ENCODE results near the gene ASB7.

The ASB7 gene

GRCh38 chr15:100628746-100629145 is 26.4 kb downstream of the ASB7 start:
- TF ChIP-seq REST (IDR thresholded peaks at IDR 0.05; ENCODE audit: insufficient read depth in 1 of 2, low read depth in 2 of 2, low read length in 2 of 2) (no peak), SIN3A (IDR thresholded peaks at IDR 0.05; ENCODE audit: borderline replicate concordance, insufficient read depth, low read length) (no peak), TAF1 (IDR thresholded peaks at IDR 0.05; ENCODE audit: borderline replicate concordance, insufficient read depth, low read length) (no peak), POLR2AphosphoS5 (IDR thresholded peaks at IDR 0.05; ENCODE audit: low read depth, low read length) (no peak), FOXP2 (optimal IDR thresholded peaks at IDR 0.05; ENCODE audit: borderline replicate concordance, extremely low read depth, extremely low read length, insufficient read depth) (no peak)

GRCh38 chr15:100631831-100632230 is 29.4 kb downstream of the ASB7 start:
- TF ChIP-seq REST (IDR thresholded peaks at IDR 0.05; ENCODE audit: insufficient read depth in 1 of 2, low read depth in 2 of 2, low read length in 2 of 2) (no peak), POLR2AphosphoS5 (IDR thresholded peaks at IDR 0.05; ENCODE audit: low read depth, low read length) (no peak), TAF1 (IDR thresholded peaks at IDR 0.05; ENCODE audit: borderline replicate concordance, insufficient read depth, low read length) (no peak), FOXP2 (optimal IDR thresholded peaks at IDR 0.05; ENCODE audit: borderline replicate concordance, extremely low read depth, extremely low read length, insufficient read depth) (no peak), SIN3A (IDR thresholded peaks at IDR 0.05; ENCODE audit: borderline replicate concordance, insufficient read depth, low read length) (no peak)

- no peak for TF ChIP-seq REST (IDR thresholded peaks at IDR 0.05; ENCODE audit: insufficient read depth in 1 of 2, low read depth in 2 of 2, low read length in 2 of 2)
- TF ChIP-seq SIN3A (IDR thresholded peaks at IDR 0.05; ENCODE audit: borderline replicate concordance, insufficient read depth, low read length): no peak
Measured at GRCh38 chr15:100633763-100634075, 31.3 kb downstream of the ASB7 start.

GRCh38 chr15:100635406-100636071 is 33.1 kb downstream of the ASB7 start:
- TF ChIP-seq TAF1 (IDR thresholded peaks at IDR 0.05; ENCODE audit: borderline replicate concordance, insufficient read depth, low read length): no peak
- TF ChIP-seq FOXP2 (optimal IDR thresholded peaks at IDR 0.05; ENCODE audit: borderline replicate concordance, extremely low read depth, extremely low read length, insufficient read depth): no peak
- no peak for TF ChIP-seq POLR2AphosphoS5 (IDR thresholded peaks at IDR 0.05; ENCODE audit: low read depth, low read length)
- no peak for TF ChIP-seq REST (IDR thresholded peaks at IDR 0.05; ENCODE audit: insufficient read depth in 1 of 2, low read depth in 2 of 2, low read length in 2 of 2)
- no peak for TF ChIP-seq SIN3A (IDR thresholded peaks at IDR 0.05; ENCODE audit: borderline replicate concordance, insufficient read depth, low read length)

GRCh38 chr15:100638177-100638730 is 35.9 kb downstream of the ASB7 start:
- TF ChIP-seq POLR2AphosphoS5 (IDR thresholded peaks at IDR 0.05; ENCODE audit: low read depth, low read length) (no peak), SIN3A (IDR thresholded peaks at IDR 0.05; ENCODE audit: borderline replicate concordance, insufficient read depth, low read length) (no peak), REST (IDR thresholded peaks at IDR 0.05; ENCODE audit: insufficient read depth in 1 of 2, low read depth in 2 of 2, low read length in 2 of 2) (no peak), TAF1 (IDR thresholded peaks at IDR 0.05; ENCODE audit: borderline replicate concordance, insufficient read depth, low read length) (no peak), FOXP2 (optimal IDR thresholded peaks at IDR 0.05; ENCODE audit: borderline replicate concordance, extremely low read depth, extremely low read length, insufficient read depth) (no peak)
